OCI-LY1 (cell line): ENCODE measurements around the gene SYT5.
"Not testable (repeated sequence)": the region's sequence is repeated elsewhere in the genome, so short reads cannot be mapped to it uniquely, and the experiment has no call there.

Experiments used
- H2AFZ ChIP-seq: fragments of 200-600 bp; sonication (generic), shearing (Covaris generic); 2 replicates; pipeline ENCODE4 v1.6.0; 2014; ENCODE audit warnings: antibody characterized with exemption, mild to moderate bottlenecking, low read length
- H3F3A ChIP-seq: fragments of 200-600 bp; sonication (generic), shearing (Covaris generic); 2 replicates; pipeline ENCODE4 v1.6.0; 2014; ENCODE audit warnings: mild to moderate bottlenecking, antibody characterized with exemption, low read length, moderate library complexity; ENCODE audit not compliant: insufficient read depth
- H3K27ac ChIP-seq: fragments of 200-600 bp; sonication (generic); 2 replicates; pipeline ENCODE4 v1.5.1; 2014; ENCODE audit warnings: low read length, mixed run types, mild to moderate bottlenecking, low read depth; ENCODE audit not compliant: poor library complexity, severe bottlenecking
- H3K27me3 ChIP-seq: fragments of 200-600 bp; sonication (generic); 2 replicates; pipeline ENCODE4 v1.6.0; 2014; ENCODE audit warnings: antibody characterized with exemption, mild to moderate bottlenecking, low read length, moderate library complexity; ENCODE audit not compliant: insufficient read depth
- H3K36me3 ChIP-seq: fragments of 200-600 bp; sonication (generic); 2 replicates; pipeline ENCODE4 v1.6.1; 2014; ENCODE audit warnings: mild to moderate bottlenecking, antibody characterized with exemption, low read length, moderate library complexity, mixed read lengths; ENCODE audit not compliant: insufficient read depth
- H3K4me1 ChIP-seq: fragments of 200-600 bp; sonication (generic); 2 replicates; pipeline ENCODE4 v1.5.1; 2014; ENCODE audit warnings: mild to moderate bottlenecking, low read length, moderate library complexity; ENCODE audit not compliant: insufficient read depth, severe bottlenecking
- H3K4me2 ChIP-seq: fragments of 200-600 bp; sonication (generic), shearing (Covaris generic); 2 replicates; pipeline ENCODE4 v1.6.1; 2014; ENCODE audit warnings: low read length
- H3K4me3 ChIP-seq: fragments of 200-600 bp; sonication (generic); 2 replicates; pipeline ENCODE4 v1.5.1; 2014; ENCODE audit warnings: low read length, low read depth, mild to moderate bottlenecking, mixed read lengths; ENCODE audit not compliant: poor library complexity, severe bottlenecking
- H3K79me2 ChIP-seq: fragments of 200-600 bp; shearing (Covaris generic); 2 replicates; pipeline ENCODE4 v1.6.1; 2016; ENCODE audit warnings: mixed run types, low read length, mixed read lengths; ENCODE audit not compliant: insufficient read depth
- H3K9ac ChIP-seq: fragments of 200-600 bp; sonication (generic), shearing (Covaris generic); 2 replicates; pipeline ENCODE4 v1.6.1; 2014; ENCODE audit warnings: mild to moderate bottlenecking, low read length, mixed read lengths
- H3K9me2 ChIP-seq: fragments of 200-600 bp; sonication (generic), shearing (Covaris generic); 2 replicates; pipeline ENCODE4 v1.6.1; 2014; ENCODE audit warnings: low read depth, mild to moderate bottlenecking, low read length, mixed read lengths
- H3K9me3 ChIP-seq: fragments of 200-600 bp; shearing (Covaris generic); 2 replicates; pipeline ENCODE4 v1.6.1; 2014; ENCODE audit warnings: low read length, mixed read lengths
- H4K20me1 ChIP-seq: fragments of 200-600 bp; sonication (generic), shearing (Covaris generic); 2 replicates; pipeline ENCODE4 v1.6.0; 2016; ENCODE audit warnings: mild to moderate bottlenecking, low read length; ENCODE audit not compliant: insufficient read depth
- EZH2 ChIP-seq: fragments of 200-600 bp; sonication (generic), shearing (Covaris generic); IDR thresholded peaks from 2 replicates; pipeline ENCODE4 v1.8.0; 2017; ENCODE audit warnings: borderline replicate concordance, mixed run types, mild to moderate bottlenecking, antibody characterized with exemption, low read length, moderate library complexity, mixed read lengths
- TF ChIP-seq, protein P1 (sequence below): fragments of 200-600 bp; sonication (generic), shearing (Covaris generic); IDR thresholded peaks from 2 replicates; pipeline ENCODE4 v1.5.1; 2017; ENCODE audit warnings: mild to moderate bottlenecking, antibody characterized with exemption, low read length, moderate library complexity, mixed read lengths

Gene SYT5

GRCh38 chr19:55226788-55227187 is 46.7 kb upstream of the SYT5 start:
- H3K4me3 ChIP-seq = no peak overlapping the region
- H3K27ac ChIP-seq = no peak overlapping the region
- H4K20me1 ChIP-seq = no peaks in the 10 kb centered on the region
- no peaks in the 10 kb centered on the region for H3K27me3 ChIP-seq
- H3K9me3 ChIP-seq = no peaks in the 10 kb centered on the region
- H3K4me1 ChIP-seq = no peaks in the 10 kb centered on the region
- TF ChIP-seq, protein P1, sequence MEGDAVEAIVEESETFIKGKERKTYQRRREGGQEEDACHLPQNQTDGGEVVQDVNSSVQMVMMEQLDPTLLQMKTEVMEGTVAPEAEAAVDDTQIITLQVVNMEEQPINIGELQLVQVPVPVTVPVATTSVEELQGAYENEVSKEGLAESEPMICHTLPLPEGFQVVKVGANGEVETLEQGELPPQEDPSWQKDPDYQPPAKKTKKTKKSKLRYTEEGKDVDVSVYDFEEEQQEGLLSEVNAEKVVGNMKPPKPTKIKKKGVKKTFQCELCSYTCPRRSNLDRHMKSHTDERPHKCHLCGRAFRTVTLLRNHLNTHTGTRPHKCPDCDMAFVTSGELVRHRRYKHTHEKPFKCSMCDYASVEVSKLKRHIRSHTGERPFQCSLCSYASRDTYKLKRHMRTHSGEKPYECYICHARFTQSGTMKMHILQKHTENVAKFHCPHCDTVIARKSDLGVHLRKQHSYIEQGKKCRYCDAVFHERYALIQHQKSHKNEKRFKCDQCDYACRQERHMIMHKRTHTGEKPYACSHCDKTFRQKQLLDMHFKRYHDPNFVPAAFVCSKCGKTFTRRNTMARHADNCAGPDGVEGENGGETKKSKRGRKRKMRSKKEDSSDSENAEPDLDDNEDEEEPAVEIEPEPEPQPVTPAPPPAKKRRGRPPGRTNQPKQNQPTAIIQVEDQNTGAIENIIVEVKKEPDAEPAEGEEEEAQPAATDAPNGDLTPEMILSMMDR = no peak
- no peak for TF ChIP-seq EZH2
- H3K36me3 ChIP-seq = peaks cover 87% of the 10 kb centered on the region
- no peaks in the 10 kb centered on the region for H3K79me2 ChIP-seq
- no peaks in the 10 kb centered on the region for H3F3A ChIP-seq
- no peak overlapping the region for H3K4me2 ChIP-seq
- no peak overlapping the region for H3K9ac ChIP-seq
- no peaks in the 10 kb centered on the region for H3K9me2 ChIP-seq
- H2AFZ ChIP-seq = no peak overlapping the region

- Histone ChIP-seq H3K27me3 (no peaks in the 10 kb centered on the region), H3K4me3 (no peak overlapping the region), H3K9me3 (no peaks in the 10 kb centered on the region), H3K79me2 (no peaks in the 10 kb centered on the region), H3K4me1 (no peaks in the 10 kb centered on the region), H4K20me1 (no peaks in the 10 kb centered on the region), H3K27ac (no peak overlapping the region), H3K36me3 (peaks cover 86% of the 10 kb centered on the region), H2AFZ (no peak overlapping the region), H3K4me2 (no peak overlapping the region), H3F3A (0 out of 2 replicates have a peak, but pooled peaks cover 3% of the 10 kb centered on the region), H3K9ac (no peak overlapping the region), H3K9me2 (no peaks in the 10 kb centered on the region)
- TF ChIP-seq, protein P1 = no peak
- TF ChIP-seq EZH2 = no peak
These were observed 46.2 kb upstream of the SYT5 start for GRCh38 chr19:55226273-55226672.

GRCh38 chr19:55225415-55225958 is 45.4 kb upstream of the SYT5 start:
- Histone ChIP-seq H3K9me3 (0 out of 2 replicates have a peak, but pooled peaks cover 2% of the 10 kb centered on the region), H3K4me2 (no peak overlapping the region), H3K9ac (no peak overlapping the region), H3K4me3 (no peak overlapping the region), H3K9me2 (no peaks in the 10 kb centered on the region), H2AFZ (no peak overlapping the region), H3K79me2 (no peaks in the 10 kb centered on the region), H3K4me1 (no peaks in the 10 kb centered on the region), H3K27ac (no peak overlapping the region), H3F3A (0 out of 2 replicates have a peak, but pooled peaks cover 4% of the 10 kb centered on the region), H3K27me3 (no peaks in the 10 kb centered on the region), H3K36me3 (peaks cover 87% of the 10 kb centered on the region), H4K20me1 (no peaks in the 10 kb centered on the region)
- TF ChIP-seq EZH2 = no peak
- TF ChIP-seq, protein P1 = no peak

GRCh38 chr19:55224679-55225414 is 44.8 kb upstream of the SYT5 start:
- H3K27me3 ChIP-seq, H2AFZ ChIP-seq, H3F3A ChIP-seq, H3K4me1 ChIP-seq, H3K9ac ChIP-seq, H4K20me1 ChIP-seq, H3K9me3 ChIP-seq, H3K27ac ChIP-seq, H3K4me2 ChIP-seq, H3K9me2 ChIP-seq, H3K4me3 ChIP-seq, H3K79me2 ChIP-seq: not testable (repeated sequence)
- peaks cover 87% of the 10 kb centered on the region for H3K36me3 ChIP-seq
